SW480 (cell line): ENCODE data around the gene BLOC1S3.

Source experiments
- DNase-seq: peaks from one replicate; pipeline ENCODE4 v3.0.0-alpha.2; 2016; ENCODE audit warnings: low spot score

Gene BLOC1S3

DNA sequence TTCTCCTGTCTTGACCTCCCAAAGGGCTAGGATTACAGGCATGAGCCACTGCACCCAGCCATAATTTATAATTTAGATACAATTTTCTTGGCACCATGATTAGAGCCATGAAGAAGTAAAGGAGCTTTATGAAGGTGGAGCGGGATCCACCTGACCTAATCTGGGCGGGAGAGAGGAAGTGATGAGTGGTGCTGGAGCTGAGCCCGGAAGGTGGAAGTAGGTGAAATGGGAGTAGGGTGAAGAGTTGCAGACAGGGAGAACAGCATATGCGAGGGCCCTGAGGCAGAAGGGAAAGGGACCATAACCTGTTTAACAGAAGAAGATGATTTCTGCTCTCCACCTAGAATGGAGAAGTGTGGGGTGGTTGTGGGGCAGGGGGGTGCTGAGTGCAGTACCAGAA lies 4.2 kb downstream of the BLOC1S3 start:
- DNase-seq: no peak

DNA sequence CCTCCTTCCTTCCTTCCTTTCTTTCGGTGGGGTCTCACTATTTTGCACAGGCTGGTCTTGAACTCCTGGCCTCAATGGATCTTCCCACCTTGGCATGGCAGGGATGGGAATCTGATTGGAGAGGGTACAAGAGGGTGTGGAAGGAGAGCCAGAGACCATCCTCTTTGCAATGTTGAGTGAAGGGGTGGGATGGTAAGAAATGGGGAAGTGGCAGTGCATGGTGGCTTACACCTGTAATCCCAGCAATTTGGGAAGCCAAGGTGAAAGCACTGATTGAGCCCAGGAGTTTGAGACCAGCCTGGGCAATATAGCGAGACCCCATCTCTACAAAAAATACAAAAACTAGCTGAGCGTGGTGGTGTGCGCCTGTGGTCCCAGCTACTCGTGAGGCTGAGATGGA lies 5.5 kb downstream of the BLOC1S3 start:
- no peak for DNase-seq

DNA sequence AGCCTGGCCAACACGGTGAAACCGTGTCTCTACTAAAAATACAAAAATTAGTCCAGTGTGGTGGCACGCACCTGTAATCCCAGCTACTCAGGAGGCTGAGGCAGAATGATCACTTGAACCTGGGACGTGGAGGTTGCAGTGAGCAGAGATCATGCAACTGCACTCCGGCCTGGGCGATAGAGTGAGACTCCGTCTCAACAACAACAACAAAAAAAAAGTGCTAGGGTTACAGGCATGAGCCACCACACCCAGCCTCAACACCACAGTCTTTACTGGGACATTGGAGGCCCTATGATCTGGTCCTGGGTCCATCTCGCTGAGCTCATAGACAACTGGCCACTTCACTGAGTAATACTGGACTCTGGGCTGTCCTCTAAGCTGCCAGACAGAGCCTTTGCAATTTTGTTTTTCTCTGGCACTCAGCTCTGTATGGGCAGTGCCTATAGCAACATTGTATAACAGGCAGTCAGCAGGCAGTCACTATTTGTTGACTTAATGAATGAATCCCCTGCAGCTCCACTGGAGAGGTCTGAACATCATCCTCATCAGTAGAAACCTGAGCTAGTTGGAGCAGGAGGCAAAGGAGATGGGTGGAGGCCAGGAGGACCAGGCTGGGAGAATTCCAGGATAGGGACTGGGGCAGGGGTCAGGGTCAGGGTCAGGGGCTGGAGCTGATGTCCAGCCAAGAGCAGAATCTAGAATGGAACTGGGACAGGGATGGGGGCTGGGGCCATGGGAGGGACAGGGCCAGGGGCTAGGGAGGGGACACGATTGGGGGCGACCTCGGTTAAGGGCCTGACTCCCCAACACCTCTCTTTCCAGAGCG lies 8.1 kb downstream of the BLOC1S3 start:
- no peak for DNase-seq

DNA sequence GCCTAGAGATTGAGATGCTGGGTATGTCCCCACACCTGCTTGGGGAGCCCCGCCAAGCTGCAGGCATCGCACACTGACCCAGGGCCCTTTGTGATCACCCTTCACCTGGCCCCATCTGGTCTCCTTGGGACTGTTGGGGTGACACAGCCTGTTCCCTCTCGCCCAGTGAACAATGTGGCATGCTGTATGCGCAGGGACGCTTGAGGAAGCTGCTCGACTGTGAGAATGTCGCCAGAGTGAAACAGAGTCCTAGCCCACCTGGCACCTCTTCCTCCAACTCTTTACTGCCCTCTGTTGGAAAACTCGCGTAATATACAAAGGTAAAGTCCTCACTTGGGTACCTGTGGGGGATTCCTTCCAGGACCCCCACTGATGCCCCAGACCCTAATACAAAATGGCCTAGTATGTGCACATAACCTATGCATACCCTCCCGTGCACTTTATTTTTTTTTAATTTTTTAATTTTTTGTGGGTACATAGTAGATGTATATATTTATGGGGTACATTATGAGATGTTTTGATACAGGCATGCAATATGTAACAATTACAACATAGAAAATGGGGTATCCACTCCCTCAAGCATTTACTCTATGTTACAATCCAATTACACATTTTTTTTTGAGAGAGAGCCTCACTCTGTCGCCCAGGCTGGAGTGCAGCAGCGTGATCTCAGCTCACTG lies 9.0 kb downstream of the BLOC1S3 start:
- peak; percentile 65 for DNase-seq

DNA sequence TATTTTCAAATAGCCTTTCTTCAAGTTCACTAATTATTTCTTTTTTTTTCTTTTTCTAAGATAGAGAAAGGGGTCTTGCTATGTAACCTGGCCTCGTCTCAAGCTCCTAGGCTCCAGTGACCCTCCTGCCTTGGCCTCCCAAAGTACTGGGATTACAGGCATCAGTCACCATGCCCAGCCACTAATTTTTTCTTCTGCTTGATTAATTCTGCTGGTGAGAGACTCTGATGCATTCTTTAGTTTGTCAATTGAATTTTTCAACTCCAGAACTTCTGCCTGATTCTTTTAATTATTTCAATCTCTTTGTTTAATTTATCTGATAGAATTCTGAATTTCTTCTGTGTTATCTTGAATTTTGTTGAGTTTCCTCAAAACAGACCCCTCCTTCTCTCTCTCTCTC lies 11.4 kb downstream of the BLOC1S3 start:
- DNase-seq: no peak

DNA sequence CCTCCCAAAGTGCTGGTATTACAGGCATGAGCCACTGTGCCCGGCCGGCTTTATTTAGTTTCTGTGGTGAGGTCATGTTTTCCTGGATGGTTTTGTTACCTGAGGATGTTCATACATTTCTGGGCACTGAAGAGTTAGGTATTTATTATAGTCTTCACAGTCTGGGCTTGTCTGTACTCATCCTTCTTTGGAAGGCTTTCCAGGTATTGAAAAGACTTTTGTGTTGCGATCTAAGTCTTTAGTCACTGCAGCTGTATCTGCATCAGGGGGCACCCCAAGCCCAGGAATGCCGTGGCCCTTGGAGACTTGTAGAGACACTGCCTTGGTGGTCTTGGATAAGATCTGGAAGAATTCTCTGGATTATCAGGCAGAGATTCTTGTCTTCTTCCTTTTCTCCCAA lies 12.8 kb downstream of the BLOC1S3 start:
- no peak for DNase-seq

DNA sequence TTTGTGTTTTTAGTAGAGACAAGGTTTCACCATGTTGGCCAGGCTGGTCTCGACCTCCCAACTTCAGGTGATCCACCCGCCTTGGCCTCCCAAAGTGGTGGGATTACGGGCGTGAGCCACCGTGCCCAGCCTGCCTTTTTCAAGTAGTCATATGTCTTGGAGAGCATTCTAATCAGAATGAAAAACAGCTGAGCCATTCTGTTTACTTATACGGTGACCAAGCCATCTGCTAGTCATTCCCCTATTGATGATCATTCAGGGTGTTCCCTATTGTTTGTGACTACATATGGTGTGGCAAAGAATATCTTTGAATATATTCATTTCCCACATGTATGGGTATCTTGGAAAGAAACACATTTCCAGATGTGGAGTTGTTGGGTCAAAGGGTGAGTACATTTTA lies 17.2 kb downstream of the BLOC1S3 start:
- DNase-seq: no peak

DNA sequence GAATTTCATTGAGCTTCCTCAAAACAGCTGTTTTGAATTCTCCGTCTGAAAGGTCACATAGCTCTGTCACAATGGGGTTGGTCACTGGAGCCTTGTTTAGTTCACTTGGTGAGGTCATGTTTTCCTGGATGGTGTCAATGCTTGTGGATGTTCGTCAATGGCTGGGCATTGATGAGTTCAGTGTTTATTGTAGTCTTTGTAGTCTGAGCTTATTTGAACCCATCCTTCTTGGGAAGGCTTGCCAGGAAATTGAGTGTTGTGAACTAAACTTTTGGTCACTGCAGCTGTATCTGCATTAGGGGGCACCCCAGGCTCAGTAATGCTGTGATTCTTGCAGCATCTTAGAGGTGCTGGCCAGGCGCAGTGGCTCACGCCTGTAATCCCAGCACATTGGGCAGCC lies 22.0 kb downstream of the BLOC1S3 start:
- DNase-seq: peak; percentile 33

DNA sequence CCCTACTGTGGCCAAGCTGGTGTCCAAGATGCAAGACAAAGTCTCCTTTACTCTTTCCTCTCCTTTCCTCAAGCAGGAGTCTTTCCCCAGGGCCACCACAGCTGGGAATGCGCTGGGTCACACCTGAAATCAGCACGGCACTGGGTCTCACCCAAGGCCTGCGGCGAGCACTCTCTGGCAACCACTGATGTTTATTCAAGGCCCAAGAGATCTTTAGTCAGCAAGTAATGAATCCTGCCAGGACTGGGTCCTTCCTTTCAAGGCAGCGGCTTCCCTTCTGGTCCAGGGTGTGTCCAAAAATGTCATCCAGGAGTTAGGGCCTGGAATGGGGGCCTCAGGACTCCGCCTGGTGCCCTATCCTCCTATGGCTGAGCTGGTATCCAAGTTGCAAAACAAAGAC lies 24.1 kb downstream of the BLOC1S3 start:
- no peak for DNase-seq

DNA sequence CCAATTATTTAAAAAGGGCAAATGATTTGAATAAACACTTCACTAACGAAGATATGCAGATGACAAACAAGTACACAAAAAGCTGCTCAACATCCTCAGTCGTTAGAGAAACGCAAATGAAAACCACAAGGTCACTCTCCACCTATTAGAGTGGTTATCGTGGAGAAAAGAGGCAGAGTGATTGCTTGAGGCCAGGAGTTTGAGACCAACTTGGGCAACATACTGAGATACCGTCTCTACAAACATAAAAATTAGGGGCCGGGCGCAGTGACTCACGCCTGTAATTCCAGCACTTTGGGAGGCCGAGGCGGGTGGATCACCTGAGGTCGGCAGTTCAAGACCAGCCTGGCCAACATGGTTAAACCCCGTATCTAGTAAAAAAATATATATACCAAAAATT lies 27.2 kb downstream of the BLOC1S3 start:
- DNase-seq: no peak

DNA sequence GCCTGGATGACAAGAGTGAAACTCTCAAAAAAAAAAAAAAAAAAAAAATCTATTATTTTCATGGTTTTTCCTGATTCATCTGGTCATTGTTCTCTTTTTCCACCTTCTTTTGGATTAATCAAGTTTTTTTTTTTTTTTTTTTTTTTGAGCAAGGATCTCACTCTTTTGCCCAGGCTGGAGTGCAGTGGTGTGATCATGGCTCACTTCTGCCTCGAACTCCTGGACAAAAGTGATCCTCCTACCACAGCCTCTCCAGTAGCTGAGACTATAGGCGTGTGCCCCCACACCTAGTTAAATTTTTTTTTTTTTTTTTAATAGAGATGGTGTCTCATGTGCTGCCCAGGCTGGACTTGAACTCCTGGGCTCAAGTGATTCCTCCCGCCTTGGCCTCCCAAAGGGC lies 27.7 kb downstream of the BLOC1S3 start:
- DNase-seq: no peak

DNA sequence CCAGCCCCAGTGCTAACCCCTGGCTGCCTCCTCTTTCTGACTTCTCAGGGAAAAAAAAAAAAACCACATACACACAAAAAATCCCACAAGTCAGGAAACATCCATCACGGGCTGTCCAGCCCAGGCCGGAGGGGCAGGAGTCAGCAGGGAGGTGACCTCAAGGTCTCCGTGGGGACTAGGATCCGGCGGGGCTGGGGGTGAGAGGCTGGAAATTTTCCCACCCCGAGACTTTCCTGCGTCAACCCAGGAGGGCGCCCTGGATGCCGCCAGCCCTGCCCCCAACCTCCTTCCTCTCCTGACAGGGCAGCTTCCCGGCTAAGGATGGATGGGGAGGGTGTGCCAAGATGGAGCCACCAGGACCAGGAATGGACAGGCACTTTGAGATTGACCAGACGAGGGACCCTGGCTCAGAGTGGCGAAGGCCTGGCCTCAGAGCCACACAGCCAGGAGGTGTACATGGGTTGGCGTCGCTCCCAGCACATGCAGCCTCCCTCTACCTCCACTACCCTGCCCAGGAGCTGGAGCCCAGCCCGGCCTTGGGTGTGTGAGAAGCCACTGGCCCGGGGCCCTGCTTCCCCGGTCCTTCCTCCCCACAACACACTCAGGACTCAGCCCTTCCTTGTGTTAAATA lies 33.3 kb downstream of the BLOC1S3 start:
- no peak for DNase-seq

DNA sequence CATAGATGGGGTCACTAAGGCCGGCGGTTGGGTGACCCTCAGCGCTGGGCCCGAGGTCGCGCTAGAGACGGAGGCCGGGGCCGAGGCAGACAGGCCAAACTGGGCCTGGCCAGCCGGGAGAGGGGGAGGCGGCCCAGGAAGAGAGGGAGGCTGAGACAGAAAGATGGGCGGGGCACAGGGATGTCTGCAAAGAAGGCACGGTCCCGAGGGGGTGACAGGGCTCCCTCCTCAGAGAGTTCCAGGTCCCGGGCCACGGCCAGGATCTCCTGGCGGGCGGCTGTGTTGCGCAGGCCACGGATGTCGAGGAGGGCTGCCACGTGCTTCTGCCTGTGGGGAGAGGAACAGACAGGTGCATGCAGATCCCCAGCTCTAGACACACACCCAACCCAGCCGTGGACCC lies 34.4 kb downstream of the BLOC1S3 start:
- DNase-seq: no peak

DNA sequence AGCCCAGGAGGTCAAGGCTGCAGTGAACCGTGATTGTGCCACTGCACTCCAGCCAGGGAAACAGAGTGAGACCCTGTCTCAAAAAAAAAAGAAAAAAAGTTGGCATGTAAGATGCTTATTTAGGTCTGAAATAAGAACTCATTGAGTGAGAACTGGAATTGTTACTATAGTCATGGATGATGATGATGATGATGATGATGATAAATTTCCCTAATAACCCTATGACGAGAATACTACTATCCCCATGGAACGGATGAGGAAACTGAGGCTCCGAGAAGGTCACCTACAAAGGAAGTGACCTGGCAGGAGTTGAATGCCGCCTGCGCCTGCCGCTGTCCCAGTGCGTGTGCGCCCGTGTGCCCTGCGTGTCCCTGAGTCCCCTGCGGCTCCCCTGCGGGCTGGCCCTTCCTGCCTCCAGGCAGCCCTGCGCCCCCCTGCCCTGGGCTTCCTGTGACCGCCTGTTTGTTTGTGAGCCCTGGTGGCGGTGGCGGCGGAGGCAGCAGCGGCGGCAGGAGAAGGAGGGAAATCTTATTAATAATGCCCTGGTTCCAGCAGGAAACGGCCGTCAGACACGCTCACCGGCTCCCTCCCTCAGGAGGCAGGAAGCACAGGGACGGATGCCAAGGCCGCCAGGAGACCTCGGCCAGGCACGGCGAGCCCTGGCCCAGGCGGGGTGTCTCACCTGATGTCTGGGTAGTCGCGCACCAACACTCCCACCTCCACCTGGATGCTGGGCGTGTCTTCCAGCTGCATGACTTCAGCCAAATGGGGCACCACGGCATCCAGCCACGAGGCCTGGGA lies 37.0 kb downstream of the BLOC1S3 start:
- peak; percentile 43 for DNase-seq

DNA sequence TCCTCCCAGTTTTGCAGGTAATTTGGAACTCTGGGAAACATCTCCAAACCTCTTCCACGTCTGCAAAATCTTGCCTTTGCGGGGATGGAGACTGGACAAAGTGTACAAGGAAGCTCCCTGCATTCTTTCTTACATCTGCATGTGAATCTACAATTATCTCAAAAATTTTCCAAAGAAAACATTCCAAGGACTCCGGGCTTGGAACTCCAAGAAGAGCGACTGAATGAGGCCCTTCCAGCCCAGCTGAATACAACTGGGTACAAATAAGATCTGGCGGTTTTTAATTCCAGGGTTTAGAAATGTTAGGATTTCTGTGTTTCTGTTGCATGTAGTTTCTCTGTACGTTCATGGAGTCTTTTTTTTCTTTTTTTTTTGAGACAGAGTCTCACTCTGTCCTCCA lies 38.1 kb downstream of the BLOC1S3 start:
- no peak for DNase-seq

DNA sequence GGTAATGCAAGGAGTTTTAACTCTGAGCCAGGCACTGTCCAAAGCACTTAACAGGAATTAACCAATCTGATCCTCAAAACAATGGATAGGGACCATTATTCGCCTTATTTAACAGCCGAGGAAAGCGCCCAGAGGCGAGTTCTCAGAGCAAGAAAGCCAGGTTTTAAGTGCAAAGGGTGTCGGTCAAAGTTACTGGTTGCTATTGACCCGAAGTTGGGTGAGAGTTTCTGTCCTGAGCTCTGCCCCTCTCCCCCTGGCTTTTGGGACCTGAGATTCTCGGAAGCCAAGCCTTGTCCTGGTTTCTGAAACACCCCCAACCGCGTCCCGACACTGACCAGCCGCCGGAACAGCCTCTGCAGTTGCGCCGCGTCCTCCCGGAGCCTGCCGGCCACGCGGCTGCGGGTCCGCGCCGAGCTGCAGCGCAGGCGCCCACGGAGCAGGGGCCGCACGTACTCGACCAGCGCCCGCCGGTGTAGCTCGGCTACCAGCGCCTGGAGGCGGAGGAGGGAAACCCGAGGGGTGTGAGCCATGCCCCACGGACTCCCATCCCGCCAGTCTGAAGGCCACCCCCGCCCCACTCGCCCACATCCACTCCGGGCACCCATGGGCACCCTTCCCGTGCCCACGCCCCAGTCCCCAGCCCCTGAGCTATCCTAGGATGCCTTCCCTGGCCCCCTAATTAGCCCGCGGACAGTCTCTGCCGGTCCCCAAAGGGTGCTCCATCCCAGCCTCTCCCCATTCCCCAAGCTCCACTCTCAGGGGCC lies 38.8 kb downstream of the BLOC1S3 start:
- no peak for DNase-seq

DNA sequence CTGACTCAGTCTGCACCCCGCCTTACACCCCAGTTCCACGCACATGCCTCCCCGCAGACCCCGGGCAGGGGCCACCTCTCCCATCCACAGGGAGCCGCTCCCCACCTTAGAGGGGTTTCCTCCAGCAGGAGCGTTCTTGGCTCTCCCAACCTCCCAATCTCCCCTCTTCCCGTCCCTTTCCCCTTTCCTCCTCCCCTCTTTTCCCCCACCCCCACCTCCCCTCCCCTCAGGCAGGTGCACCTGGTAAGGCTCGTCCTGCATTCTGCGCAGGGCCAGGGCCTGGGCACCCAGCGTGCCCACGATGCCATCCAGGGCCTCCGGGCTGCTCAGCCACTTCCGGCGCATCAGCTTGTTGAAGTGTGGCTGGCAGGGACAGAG lies 39.4 kb downstream of the BLOC1S3 start:
- DNase-seq: no peak

DNA sequence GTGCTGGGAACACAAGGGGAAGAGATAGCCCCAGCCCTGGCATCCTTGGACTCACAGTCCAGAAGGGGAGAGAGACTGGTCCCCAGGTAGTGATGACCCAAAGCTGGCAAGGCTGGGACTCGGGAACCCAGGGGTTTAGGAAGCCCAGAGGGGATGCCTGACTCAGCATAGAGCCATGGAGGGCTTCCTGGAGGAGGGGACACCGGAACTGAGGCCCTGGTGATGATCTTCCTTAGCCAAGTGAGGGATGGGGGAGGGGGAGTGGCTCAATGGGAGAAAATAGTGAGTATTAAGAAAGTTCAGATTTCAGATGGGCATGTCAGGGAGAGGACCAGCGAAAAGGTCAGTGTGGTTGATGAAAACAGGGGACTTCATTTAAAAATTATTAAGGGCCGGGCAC lies 39.8 kb downstream of the BLOC1S3 start:
- no peak for DNase-seq

DNA sequence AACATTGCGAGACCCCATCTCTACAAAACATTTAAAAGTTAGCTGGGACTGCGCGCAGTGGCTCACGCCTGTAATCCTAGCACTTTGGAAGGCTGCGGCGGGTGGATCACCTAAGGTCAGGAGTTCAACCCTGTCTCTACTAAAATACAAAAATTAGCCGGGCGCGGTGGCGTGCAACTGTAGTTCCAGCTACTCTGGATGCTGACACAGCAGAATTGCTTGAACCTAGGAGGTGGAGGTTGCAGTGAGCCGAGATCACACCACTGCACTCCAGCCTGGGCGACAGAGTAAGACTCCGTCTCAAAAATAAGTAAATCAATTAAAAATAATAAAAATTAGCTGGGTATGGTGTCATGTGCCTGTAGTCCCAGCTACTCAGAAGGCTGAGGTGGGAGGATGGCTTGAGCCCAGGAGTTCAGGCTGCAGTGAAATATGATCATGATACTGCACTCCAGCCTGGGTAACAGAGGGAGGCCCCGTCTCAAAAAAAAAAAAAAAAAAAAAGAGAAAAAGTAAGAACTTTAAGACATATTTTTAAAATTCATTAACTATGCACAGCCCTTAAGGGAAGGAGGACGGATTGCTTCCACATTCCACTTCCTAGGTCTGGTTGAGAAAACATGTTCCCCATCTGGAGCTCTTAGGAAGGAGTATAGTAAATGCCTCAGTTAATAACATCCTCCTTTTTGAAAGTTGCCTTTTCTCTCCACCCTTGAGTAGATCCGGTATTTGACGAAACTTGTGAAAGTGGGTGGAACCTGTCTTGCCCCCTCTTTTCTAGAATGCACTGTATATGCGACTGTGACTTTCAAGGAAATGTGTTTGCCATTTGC lies 40.5 kb downstream of the BLOC1S3 start:
- DNase-seq: no peak

DNA sequence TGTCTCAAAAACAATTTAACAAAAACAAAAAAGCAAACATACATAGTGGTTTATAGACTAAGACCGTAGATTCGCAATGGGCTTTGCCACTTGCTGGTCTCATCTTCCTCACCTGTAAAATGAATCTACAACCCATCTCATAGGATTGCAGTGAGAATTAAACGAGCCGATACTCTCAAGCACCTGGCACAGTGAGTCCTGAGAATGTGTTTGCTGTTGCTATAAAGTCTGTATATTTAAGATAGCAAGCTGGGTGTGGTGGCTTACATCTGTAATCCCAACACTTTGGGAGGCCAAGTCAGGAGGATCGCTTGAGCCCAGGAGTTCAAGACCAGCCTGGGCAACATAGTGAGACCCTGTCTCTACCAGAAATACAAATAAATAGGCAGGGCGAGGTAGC lies 44.1 kb downstream of the BLOC1S3 start:
- no peak for DNase-seq

DNA sequence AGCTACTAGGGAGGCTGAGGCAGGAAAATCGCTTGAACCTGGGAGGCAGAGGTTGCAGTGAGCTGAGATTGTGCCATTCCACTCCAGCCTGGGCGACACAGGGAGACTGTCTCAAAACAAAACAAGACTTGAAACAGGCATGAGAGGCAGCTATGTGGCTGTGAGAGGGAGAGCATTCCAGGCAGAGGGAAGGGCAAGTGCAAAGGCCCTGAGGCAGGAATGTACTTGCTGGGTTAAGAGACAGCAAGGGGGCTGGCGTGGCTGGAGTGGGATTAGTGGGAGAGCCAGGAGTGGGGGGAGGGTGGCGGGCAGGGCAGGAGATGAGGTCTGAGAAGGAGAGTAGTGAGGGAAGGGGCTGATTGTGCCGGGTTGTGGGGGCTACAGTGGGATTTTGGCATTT lies 45.3 kb downstream of the BLOC1S3 start:
- no peak for DNase-seq
